ENCODE results near the gene NDUFA11. TPM values are rescaled to one million over a fixed set of nuclear protein-coding genes. Genes with fewer than 3 reads are reported as not detected.

Gene NDUFA11
- total RNA-seq (2014; rRNA removed; shearing (Covaris generic)) = 208 and 242 TPM in 2 replicates

DNA sequence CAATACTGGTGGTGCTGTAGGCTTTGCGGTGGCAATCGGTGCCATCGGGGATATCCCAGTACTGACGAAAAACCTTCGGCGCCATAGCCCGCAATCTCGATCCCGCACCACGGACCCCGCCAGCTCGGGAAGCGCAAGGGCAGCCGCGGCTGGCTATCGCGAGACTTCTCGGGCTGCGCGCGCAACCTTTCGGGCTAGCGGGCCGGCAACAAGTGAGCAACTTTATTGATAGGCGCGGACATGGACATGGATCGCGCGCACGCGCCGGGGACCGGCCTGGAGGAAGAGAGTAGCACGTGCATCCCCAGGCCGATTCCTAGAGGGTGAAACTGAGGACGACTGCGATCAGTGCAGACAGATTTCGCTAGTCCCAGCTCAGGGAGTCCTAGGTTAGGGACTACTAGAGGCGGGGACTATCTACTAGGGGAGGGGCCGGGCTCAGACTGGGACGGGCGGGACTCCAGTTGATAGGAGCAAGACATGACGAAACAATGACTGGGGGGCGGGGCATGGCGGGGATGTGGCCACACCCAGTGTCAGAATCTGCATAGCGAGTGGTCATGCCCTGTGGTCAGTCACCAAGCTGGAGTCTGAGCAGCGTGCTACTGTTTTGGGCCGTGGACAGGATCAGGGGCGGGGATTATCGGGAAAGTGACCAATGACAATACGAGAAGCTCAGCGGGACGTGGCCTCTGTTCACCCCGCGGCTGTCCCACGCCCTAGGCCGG is at the start of gene NDUFA11:
TSS of gene NDUFA11 (minus strand) at position 167 of the 728 bp plus-strand sequence. CDS start at position 85, 82 bp downstream.
- no peak for DNase-seq (ENCODE audit: low spot score)

DNA sequence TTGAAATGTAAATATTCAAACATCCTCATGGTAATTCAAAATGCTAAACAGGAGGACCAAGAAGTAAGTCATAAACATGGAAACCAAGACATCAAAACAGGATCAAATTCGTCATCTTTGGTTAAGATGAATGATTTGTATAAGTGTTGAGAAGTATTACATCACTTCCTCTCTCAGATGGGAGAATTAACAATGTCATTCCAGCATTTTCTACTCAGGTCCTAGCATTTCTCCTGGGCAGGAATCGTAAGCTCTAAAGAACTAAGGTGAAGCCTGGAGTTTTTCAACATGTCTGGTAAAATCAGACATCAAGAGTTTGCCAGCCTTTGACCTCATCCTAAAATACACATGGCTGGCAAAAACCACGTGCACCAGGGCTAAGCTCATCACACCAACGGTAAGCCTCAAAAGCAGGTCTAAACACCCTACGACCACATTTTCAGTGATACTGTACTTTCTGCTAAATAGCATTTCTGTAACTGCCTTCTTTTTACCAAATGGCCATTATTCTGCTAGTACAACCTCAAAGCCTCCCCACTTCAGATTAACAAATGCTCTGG is 49.5 kb upstream of the NDUFA11 start:
- no peak for DNase-seq (ENCODE audit: low spot score)

DNA sequence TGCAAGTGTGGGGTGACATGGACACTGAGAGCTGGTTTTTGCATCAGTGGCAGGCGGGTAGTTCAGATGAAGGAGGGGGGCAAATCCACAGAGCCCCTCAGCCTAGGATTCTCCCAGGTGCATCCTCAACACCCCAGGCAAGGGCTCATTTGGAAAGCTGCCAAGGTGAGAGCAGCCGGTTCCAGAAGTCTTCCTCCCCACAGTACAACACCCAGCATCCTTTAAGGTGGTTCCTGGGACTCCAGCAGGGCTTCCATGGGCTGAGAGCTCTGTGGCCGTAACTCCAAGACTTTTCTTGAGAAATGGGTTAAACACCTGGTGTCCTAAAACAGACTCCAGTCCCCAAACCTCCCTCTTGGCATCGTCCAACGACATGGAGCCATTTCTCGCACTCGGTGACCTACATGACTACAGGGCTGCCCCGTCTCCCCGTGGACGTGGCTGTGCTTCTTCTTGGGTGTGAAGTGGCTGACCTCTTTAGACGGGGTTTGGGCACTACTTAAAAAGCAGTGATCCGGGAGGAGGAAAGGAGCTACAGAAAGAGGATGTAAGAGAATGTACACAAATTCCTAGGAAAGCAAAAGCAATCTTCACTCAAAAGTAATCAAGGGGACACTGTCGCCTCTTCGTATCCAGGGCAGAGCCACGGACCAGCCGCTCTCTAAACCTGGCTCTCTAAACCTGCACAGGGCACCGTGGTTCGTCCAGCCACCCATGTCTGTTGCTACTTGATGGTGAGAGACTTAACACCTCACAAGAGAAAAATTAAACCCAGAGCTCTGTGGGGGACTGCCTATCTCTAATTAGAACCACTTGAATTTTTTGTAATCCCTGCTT is 48.8 kb upstream of the NDUFA11 start:
- no peak for DNase-seq (ENCODE audit: low spot score)

GRCh38 chr19:5951338-5951861 is 47.8 kb upstream of the NDUFA11 start:
- DNase-seq (ENCODE audit: low spot score) = no peak

DNA sequence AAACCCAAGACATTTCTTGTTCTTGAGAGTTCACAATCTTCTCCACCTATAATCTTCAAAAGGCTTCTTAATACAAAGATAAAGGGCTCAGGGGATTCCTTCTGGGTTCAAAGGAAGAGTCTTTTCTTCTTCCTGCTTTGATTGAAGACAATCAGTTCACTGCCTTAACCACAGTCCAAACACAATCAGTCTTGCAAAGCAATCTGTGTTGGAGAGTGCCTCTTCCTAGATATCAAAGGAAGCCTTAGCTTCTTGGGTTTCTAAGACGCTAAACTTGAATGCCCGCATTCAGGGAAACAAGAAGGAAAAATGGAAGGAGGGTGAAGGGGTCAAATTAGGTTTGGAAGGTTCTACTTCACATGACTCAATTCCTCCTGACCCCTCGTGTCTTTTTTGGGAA is 47.2 kb upstream of the NDUFA11 start:
- no peak for DNase-seq (ENCODE audit: low spot score)

GRCh38 chr19:5949792-5950305 is 46.3 kb upstream of the NDUFA11 start:
- DNase-seq (ENCODE audit: low spot score) = no peak

DNA sequence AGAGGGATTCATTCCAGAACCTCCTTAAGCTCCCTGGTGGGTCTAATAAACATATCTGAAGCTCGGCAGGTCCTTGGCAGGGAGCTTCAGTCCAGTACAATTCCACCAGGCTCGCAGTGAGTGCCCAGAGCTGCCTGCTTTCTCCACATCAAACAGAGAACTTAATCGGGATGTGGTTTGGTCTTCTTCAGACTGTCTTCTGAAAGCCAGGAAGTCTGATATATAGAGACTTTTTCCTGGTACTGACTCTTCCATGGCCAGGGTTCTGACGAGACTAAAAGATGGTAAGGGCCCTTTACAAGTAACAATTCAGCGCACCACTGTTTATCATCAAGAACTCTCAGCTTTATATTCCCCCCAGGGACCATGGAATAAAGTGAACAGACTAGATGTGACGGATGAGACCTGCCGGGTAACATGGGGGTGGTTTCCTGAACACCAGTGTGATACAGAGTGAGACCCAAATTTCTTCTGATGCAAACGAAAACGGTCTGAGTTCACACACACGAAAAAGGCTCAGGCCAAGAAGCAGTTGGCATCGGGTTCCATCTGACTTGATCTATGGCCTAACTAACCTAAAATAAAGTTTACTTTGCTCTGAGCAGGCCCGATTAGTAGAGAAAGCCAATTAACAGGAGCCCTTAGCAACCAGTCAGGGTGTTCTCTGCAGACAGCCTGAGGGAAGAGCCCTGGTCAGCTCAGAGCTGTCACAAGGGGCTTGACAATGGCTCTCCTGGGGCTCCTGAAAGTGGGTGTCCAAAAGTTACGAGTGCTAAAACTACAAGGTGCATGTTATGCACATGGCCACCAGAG is 45.4 kb upstream of the NDUFA11 start:
- no peak for DNase-seq (ENCODE audit: low spot score)

DNA sequence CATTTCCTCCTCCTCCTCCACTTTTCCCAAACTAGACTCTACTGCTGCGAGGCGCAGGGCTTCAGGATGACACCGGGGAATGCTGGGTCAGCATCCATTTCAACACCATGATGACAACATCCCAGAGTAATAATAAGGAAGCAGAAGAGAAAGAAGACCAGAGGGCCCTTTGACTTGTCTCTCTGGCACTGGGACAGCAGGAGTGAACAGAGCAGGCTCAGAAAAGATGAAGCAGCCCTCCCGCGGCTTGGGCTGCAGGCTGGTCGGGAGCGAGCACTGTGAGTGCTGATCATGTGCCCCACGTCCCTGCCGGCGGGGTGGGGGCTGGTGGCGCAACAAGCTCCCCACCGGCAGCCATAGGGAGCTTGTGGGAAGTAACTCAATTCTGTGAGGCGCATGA is 43.8 kb upstream of the NDUFA11 start:
- no peak for DNase-seq (ENCODE audit: low spot score)

DNA sequence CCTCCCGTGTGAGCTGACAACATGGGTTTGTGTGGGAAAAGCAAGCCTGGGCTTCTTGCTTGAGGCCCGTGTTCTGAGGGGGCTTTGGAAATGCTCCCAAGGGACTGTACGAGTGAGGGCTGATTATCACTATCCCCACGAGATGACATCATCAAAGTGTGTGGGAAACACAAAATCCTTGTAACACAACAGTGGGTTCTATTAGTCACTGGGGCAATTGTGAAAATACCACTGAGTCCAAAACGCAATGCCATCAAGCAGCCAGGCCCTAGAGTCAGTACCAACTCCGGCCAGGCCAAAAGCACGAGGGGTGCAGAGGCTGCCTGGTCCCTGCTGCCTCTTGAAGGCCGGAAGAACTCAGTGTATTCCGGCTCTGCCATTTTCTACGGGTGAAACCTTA is 40.0 kb upstream of the NDUFA11 start:
- no peak for DNase-seq (ENCODE audit: low spot score)

DNA sequence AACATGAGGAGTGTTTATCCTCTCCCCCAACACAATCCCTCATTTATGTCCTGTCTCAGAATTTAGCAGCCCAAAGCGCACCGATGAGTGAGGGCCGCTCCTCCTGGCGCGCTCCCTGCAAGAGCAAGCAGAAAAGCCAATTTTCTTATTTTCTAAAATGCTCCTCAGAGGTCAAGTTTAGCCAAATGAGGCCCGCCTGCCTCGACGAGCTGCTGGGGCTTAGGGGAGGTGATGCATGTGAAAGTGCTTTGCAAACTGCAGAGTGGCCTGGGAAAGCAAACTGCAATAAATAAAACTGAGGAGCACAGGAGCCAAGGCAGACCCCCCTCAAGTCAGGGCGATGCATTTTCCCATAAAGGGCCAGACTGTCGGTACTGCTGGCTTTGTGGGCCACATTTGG is 39.5 kb upstream of the NDUFA11 start:
- no peak for DNase-seq (ENCODE audit: low spot score)

- DNase-seq (ENCODE audit: low spot score) = no peak
Observed at GRCh38 chr19:5941673-5942072, 38.1 kb upstream of the NDUFA11 start.

- DNase-seq (ENCODE audit: low spot score) = no peak
Observed at GRCh38 chr19:5940260-5941208, 36.9 kb upstream of the NDUFA11 start.

GRCh38 chr19:5937550-5937949 is 34.0 kb upstream of the NDUFA11 start:
- DNase-seq (ENCODE audit: low spot score) = no peak

- no peak for DNase-seq (ENCODE audit: low spot score)
Observed at GRCh38 chr19:5936292-5936592, 32.7 kb upstream of the NDUFA11 start.

DNA sequence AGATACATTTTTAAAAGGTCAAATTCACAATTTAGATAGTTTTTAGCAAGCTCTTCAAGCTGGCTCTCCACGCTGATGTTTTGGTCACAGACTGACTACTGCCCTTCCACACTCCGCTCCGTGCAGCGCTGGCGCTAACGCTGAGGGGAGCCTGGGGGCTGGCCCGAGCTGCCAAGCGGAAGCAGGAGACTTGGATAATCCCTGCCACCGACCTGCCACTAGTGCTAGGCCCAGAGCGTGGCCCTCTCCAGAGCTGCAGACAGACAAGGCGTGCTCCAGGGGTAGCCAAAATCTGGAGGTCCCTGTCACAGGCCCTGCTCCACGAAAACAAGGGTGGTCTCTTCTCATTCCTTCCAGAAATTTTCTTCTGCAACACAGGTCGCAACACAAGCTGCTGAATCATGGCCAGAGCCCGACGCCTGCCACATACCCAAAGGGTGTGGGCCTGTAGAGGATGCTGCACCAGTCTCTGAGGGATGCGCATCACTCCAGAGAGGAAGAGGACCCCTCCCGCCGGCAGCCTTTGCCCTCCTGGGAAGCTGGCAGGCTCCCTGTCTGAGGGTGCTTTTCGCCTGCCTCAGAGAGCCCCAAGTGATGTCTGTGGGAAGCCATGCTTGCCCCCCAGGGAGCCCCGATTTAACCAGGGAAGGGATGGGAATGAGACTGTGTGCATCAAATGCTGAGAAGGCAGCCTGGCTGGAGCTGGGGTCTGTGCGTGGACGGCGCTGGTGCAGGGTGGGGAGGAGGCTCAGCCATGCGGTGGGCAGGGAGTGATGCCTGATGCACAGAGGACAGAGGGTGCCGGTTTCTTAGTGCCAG is 32.1 kb upstream of the NDUFA11 start:
- DNase-seq (ENCODE audit: low spot score) = no peak

GRCh38 chr19:5934774-5935472 is 31.3 kb upstream of the NDUFA11 start:
- DNase-seq (ENCODE audit: low spot score) = no peak

- DNase-seq (ENCODE audit: low spot score) = no peak
Observed at GRCh38 chr19:5934069-5934401, 30.4 kb upstream of the NDUFA11 start.

GRCh38 chr19:5933391-5934068 is 29.9 kb upstream of the NDUFA11 start:
- DNase-seq (ENCODE audit: low spot score) = no peak

Measured in A172 (cell line).